Measurements from ENCODE around the gene FAM217B.

GRCh38 chr20:59996108-59996507, 55.9 kb downstream of the FAM217B start:
- TF ChIP-seq CTCF (conservative IDR thresholded peaks at IDR 0.05) (no peak), ZFX (IDR thresholded peaks at IDR 0.05) (no peak)
